Tibial nerve (tissue), 3 donors: Measurements from ENCODE around the gene ARHGEF28.

Experiments used
- POLR2A ChIP-seq, 2 donors: fragments of 450-650 bp; IDR thresholded peaks; one replicate each; pipeline ENCODE4 v1.6.1; 2017; ENCODE audit warnings: antibody characterized with exemption in 2 of 2, mild to moderate bottlenecking in 2 of 2, moderate library complexity in 2 of 2
- TF ChIP-seq, protein P1 (sequence below), 5 experiments: fragments of 200-600 bp in 3 of 5; fragments of 450-650 bp in 2 of 5; sonication (generic) in 3 of 5; IDR thresholded peaks; one replicate each; pipeline ENCODE4 v1.5.1; 2016 to 2019; ENCODE audit warnings: antibody characterized with exemption in 5 of 5, mild to moderate bottlenecking in 3 of 5, moderate library complexity in 2 of 5

DNA sequence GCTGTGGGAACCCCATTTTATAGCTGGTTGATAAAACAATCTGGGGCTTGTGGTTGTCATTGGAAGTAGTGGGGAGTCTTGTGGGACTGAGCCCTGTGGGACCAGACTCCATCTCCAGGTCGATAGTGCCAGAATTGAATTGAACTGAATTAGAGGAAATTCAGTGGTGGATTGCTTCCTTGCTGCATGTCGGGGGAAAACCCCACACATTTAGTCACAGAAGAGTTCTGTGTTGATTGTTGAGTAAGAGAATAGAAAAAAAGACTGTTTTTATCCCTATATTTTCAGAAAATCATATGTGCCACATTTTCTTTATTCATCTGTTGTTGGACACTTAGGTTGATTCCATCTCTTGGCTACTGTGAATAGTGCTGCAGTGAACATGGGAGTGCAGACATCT, 209.7 kb downstream of the ARHGEF28 start:
- TF ChIP-seq, protein P1, sequence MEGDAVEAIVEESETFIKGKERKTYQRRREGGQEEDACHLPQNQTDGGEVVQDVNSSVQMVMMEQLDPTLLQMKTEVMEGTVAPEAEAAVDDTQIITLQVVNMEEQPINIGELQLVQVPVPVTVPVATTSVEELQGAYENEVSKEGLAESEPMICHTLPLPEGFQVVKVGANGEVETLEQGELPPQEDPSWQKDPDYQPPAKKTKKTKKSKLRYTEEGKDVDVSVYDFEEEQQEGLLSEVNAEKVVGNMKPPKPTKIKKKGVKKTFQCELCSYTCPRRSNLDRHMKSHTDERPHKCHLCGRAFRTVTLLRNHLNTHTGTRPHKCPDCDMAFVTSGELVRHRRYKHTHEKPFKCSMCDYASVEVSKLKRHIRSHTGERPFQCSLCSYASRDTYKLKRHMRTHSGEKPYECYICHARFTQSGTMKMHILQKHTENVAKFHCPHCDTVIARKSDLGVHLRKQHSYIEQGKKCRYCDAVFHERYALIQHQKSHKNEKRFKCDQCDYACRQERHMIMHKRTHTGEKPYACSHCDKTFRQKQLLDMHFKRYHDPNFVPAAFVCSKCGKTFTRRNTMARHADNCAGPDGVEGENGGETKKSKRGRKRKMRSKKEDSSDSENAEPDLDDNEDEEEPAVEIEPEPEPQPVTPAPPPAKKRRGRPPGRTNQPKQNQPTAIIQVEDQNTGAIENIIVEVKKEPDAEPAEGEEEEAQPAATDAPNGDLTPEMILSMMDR (IDR thresholded peaks at IDR 0.05) = no peak
- no peak for TF ChIP-seq POLR2A (IDR thresholded peaks at IDR 0.05)
